A549 treated with Mapracorat at 1 μM for 4 hours (cell line): ENCODE results near the gene PMFBP1. TPM values are rescaled to one million over a fixed set of nuclear protein-coding genes. Genes with fewer than 3 reads are reported as not detected.

ENCODE experiments used
- total RNA-seq: library from RNA; stranded (reverse); fragments of 200-300 nt; extraction: Qiagen RNA extraction; gene quantifications from 5 replicates; pipeline ENCODE4 v1.2.3, GENCODE V29; 2022

Gene PMFBP1
- total RNA-seq = 0.11 to 0.50 TPM (median 0.24 TPM) in 3 of 5 replicates, not detected in the others

GRCh38 chr16:72172105-72173034 lies at the start of gene PMFBP1:
TSS of gene PMFBP1 (minus strand) at chr16:72172155. CDS start at chr16:72171208, 947 bp downstream.

GRCh38 chr16:72093448-72094265 lies 78.3 kb downstream of the PMFBP1 start, which contains the start of the genes DHX38 and TXNL4B:
TSS of gene DHX38 (plus strand) at chr16:72093847. CDS start at chr16:72096158, 2,311 bp downstream.
TSS of gene TXNL4B (minus strand) at chr16:72093620. CDS start at chr16:72090749, 2,871 bp downstream.

Other genes with a start within 250 kb of the PMFBP1 start
- gene PKD1L3, start 171.8 kb downstream of the PMFBP1 start, total RNA-seq = not detected in 5 replicates
- 10.9 to 14.8 TPM (median 11.9 TPM) in 5 replicates for gene DHODH, start 163.4 kb downstream of the PMFBP1 start, total RNA-seq
- 0.33 TPM in 1 of 5 replicates, not detected in the others for gene HP, start 117.7 kb downstream of the PMFBP1 start, total RNA-seq
- gene HPR, start 108.9 kb downstream of the PMFBP1 start, total RNA-seq = not detected in 5 replicates
- 16.2 to 22.7 TPM (median 21.3 TPM) in 5 replicates for gene TXNL4B, start 78.5 kb downstream of the PMFBP1 start, total RNA-seq
- 48.0 to 53.4 TPM (median 49.3 TPM) in 5 replicates for gene DHX38, start 78.3 kb downstream of the PMFBP1 start, total RNA-seq